Keratinocyte (primary cell): ENCODE data around the gene ACP1. TPM values are rescaled to one million over a fixed set of nuclear protein-coding genes. Genes with fewer than 3 reads are reported as not detected.

Experiments
- DNase-seq: peaks from one replicate; pipeline ENCODE4 v3.0.0-alpha.2; 2011; ENCODE audit warnings: low read depth, missing footprints, low spot score
- FAIRE-seq: peaks from 2 replicates; lab custom pipeline; 2011; peaks lifted over from hg19 to GRCh38; lab: Jason Lieb, UNC
- H2AFZ ChIP-seq: 2 replicates; pipeline ENCODE4 v1.6.0; 2012; ENCODE audit warnings: low read length, control low read depth, inconsistent platforms; ENCODE audit not compliant: control insufficient read depth
- H3K27ac ChIP-seq: 2 replicates; pipeline ENCODE4 v1.5.1; 2011; ENCODE audit warnings: low read length; ENCODE audit not compliant: control insufficient read depth, insufficient read depth
- H3K27me3 ChIP-seq: 3 replicates; pipeline ENCODE4 v1.6.0; 2011; ENCODE audit warnings: low read length; ENCODE audit not compliant: control insufficient read depth, insufficient read depth; ENCODE audit errors: extremely low read depth
- H3K36me3 ChIP-seq, 2 experiments: 2 replicates in 1 of 2; 3 replicates in 1 of 2; pipeline ENCODE4 v1.5.1; 2011; ENCODE audit warnings: low read length in 2 of 2, mild to moderate bottlenecking in 1 of 2; ENCODE audit not compliant: control insufficient read depth in 2 of 2, insufficient read depth in 2 of 2; ENCODE audit errors: extremely low read depth in 1 of 2
- H3K4me1 ChIP-seq: 3 replicates; pipeline ENCODE4 v1.5.1; 2011; ENCODE audit warnings: low read length; ENCODE audit not compliant: control insufficient read depth, insufficient read depth; ENCODE audit errors: extremely low read depth
- H3K4me2 ChIP-seq: 3 replicates; pipeline ENCODE4 v1.6.0; 2011; ENCODE audit warnings: low read depth, low read length; ENCODE audit not compliant: control insufficient read depth, insufficient read depth; ENCODE audit errors: extremely low read depth
- H3K4me3 ChIP-seq, 3 experiments: fragments of 200-600 bp in 1 of 3; sonication (generic) in 1 of 3; 2 replicates in 2 of 3; 3 replicates in 1 of 3; pipeline ENCODE4 v1.5.1; 2011 to 2016; ENCODE audit warnings: low read length in 3 of 3, mild to moderate bottlenecking in 3 of 3, control low read depth in 2 of 3, inconsistent platforms in 1 of 3, low read depth in 1 of 3, mixed read lengths in 1 of 3, mixed run types in 1 of 3, moderate library complexity in 1 of 3; ENCODE audit not compliant: control insufficient read depth in 2 of 3, insufficient read depth in 2 of 3; ENCODE audit errors: extremely low read depth in 1 of 3
- H3K79me2 ChIP-seq: 2 replicates; pipeline ENCODE4 v1.6.0; 2012; ENCODE audit warnings: low read length; ENCODE audit not compliant: control insufficient read depth, insufficient read depth
- H3K9ac ChIP-seq: 3 replicates; pipeline ENCODE4 v1.6.0; 2011; ENCODE audit warnings: low read length; ENCODE audit not compliant: control insufficient read depth, insufficient read depth; ENCODE audit errors: extremely low read depth
- H3K9me1 ChIP-seq: 3 replicates; pipeline ENCODE4 v1.6.0; 2011; ENCODE audit warnings: low read length; ENCODE audit not compliant: control insufficient read depth, insufficient read depth; ENCODE audit errors: extremely low read depth
- H3K9me3 ChIP-seq: 2 replicates; pipeline ENCODE4 v1.5.1; 2012; ENCODE audit warnings: low read depth, low read length; ENCODE audit not compliant: control insufficient read depth
- H4K20me1 ChIP-seq: 3 replicates; pipeline ENCODE4 v1.6.0; 2011; ENCODE audit warnings: low read length; ENCODE audit not compliant: control insufficient read depth, insufficient read depth; ENCODE audit errors: extremely low read depth
- EZH2 ChIP-seq: IDR thresholded peaks from one replicate; pipeline ENCODE4 v1.6.1; 2012; ENCODE audit warnings: inconsistent platforms, mild to moderate bottlenecking, low read length, moderate library complexity
- dilution Hi-C: fragments of 300-500 bp; cut with MboI; formaldehyde crosslinking; loops from one replicate; pipeline ENCODE4 v1.7.0; 2020; ENCODE audit warnings: low sequenced_read_pairs; ENCODE audit not compliant: extremely low pct_ligation_motif_present
- polyA plus RNA-seq, 5 experiments: library from polyadenylated mRNA; depleted of rRNA in 3 of 5; stranded (reverse) in 3 of 5; stranded (forward) in 1 of 5; unstranded in 1 of 5; fragments of >200 nt; gene quantifications; 1 replicate in 1 of 5; 2 replicates in 3 of 5; 3 replicates in 1 of 5; pipeline versions ENCODE4 v1.2.1 to v1.2.3, GENCODE V29; 2011 to 2012; ENCODE audit warnings: missing spikeins in 2 of 5, low read depth in 1 of 5, low replicate concordance in 1 of 5
- TF ChIP-seq, protein P1 (sequence below), 3 experiments: IDR thresholded peaks in 1 of 3; conservative IDR thresholded peaks in 1 of 3; optimal IDR thresholded peaks in 1 of 3; 2 replicates in 2 of 3; 3 replicates in 1 of 3; pipeline versions ENCODE3 to v1.5.1; 2011; ENCODE audit warnings: low read length in 3 of 3, mild to moderate bottlenecking in 3 of 3, moderate library complexity in 2 of 3, control low read depth in 1 of 3, inconsistent platforms in 1 of 3; ENCODE audit not compliant: insufficient read depth in 2 of 3; ENCODE audit errors: extremely low read depth in 1 of 3

ACP1 gene
- polyA plus RNA-seq, 1 donor (not counting 4 experiments of a cell fraction or from before 2014, with no cell fraction given) = 123 TPM

DNA sequence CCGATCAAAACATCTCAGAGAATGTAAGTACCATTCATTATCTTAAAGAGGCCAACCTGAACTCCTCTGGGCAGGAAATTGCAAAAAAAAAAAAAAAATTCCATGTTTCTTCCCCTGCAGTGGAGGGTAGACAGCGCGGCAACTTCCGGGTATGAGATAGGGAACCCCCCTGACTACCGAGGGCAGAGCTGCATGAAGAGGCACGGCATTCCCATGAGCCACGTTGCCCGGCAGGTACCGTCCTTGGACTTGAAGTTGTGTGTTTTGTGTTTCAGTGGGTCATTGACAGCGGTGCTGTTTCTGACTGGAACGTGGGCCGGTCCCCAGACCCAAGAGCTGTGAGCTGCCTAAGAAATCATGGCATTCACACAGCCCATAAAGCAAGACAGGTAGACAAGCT is 7.2 kb downstream of the ACP1 start:
- H3K4me2 ChIP-seq = no peak overlapping the region
- no peak for FAIRE-seq
- dilution Hi-C loops = no loop called here
- H3K9ac ChIP-seq = no peak overlapping the region
- H3K4me1 ChIP-seq = no peaks in the 10 kb centered on the region
- H2AFZ ChIP-seq = no peak overlapping the region
- no peak for DNase-seq
- H3K27ac ChIP-seq = no peak overlapping the region
- no peak overlapping the region for H3K4me3 ChIP-seq
- H3K9me1 ChIP-seq = peaks cover 5% of the 10 kb centered on the region
- H3K27me3 ChIP-seq = no peaks in the 10 kb centered on the region
- H3K79me2 ChIP-seq = peaks cover 90% of the 10 kb centered on the region
- H3K36me3 ChIP-seq = peaks cover 10 to 14% of the 10 kb centered on the region in 2 experiments
- TF ChIP-seq, protein P1, sequence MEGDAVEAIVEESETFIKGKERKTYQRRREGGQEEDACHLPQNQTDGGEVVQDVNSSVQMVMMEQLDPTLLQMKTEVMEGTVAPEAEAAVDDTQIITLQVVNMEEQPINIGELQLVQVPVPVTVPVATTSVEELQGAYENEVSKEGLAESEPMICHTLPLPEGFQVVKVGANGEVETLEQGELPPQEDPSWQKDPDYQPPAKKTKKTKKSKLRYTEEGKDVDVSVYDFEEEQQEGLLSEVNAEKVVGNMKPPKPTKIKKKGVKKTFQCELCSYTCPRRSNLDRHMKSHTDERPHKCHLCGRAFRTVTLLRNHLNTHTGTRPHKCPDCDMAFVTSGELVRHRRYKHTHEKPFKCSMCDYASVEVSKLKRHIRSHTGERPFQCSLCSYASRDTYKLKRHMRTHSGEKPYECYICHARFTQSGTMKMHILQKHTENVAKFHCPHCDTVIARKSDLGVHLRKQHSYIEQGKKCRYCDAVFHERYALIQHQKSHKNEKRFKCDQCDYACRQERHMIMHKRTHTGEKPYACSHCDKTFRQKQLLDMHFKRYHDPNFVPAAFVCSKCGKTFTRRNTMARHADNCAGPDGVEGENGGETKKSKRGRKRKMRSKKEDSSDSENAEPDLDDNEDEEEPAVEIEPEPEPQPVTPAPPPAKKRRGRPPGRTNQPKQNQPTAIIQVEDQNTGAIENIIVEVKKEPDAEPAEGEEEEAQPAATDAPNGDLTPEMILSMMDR (optimal IDR thresholded peaks at IDR 0.05 in 1 of 3, IDR thresholded peaks at IDR 0.05 in 1 of 3, conservative IDR thresholded peaks at IDR 0.05 in 1 of 3; ENCODE audit: extremely low read depth in 1 of 3, insufficient read depth in 2 of 3, low read length in 3 of 3) = no peak
- no peak for TF ChIP-seq EZH2
- no peaks in the 10 kb centered on the region for H3K9me3 ChIP-seq
- H4K20me1 ChIP-seq = peaks cover 22% of the 10 kb centered on the region

DNA sequence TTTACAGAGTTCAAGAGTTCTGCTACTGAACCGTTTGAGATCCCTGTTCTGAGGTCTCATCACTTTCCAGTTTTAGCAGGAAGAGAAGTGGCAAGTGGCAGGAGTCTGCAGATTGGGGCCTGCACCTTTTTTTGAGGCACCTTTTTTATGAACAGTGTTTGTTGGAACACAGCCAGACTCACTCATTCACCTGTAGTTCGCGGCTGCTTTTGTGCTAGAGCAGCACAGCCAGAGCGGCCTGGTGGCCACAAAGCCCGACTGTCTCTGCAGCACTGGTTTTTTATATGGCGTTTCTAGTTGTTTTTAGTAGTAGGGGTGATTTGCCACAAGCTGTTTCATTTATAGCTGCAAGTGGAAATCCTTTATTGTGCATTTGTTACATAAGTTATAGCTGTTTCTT is 8.6 kb downstream of the ACP1 start:
- Histone ChIP-seq H3K27me3 (no peaks in the 10 kb centered on the region), H3K79me2 (peaks cover 80% of the 10 kb centered on the region), H3K27ac (no peak overlapping the region), H3K9ac (no peak overlapping the region), H4K20me1 (peaks cover 22% of the 10 kb centered on the region), H3K9me3 (no peaks in the 10 kb centered on the region), H3K9me1 (peaks cover 5% of the 10 kb centered on the region), H3K4me2 (no peak overlapping the region), H3K4me3 (no peak overlapping the region), H3K36me3 (peaks cover 15 to 20% of the 10 kb centered on the region in 2 experiments), H3K4me1 (no peaks in the 10 kb centered on the region), H2AFZ (no peak overlapping the region)
- dilution Hi-C loops = no loop called here
- FAIRE-seq (no peak), DNase-seq (no peak)
- TF ChIP-seq, protein P1 (optimal IDR thresholded peaks at IDR 0.05 in 1 of 3, IDR thresholded peaks at IDR 0.05 in 1 of 3, conservative IDR thresholded peaks at IDR 0.05 in 1 of 3; ENCODE audit: extremely low read depth in 1 of 3, insufficient read depth in 2 of 3, low read length in 3 of 3) = no peak
- TF ChIP-seq EZH2 = no peak
